Inflammatory macrophage (primary cell): ENCODE results near the gene WDR38.
A peak's percentile ranks its signal among the peaks of the same experiment; 100 is the strongest.

Experiments
- DNase-seq, 2 donors: peaks; one replicate each; pipeline ENCODE4 v3.0.0-alpha.2; 2020 to 2022

Gene WDR38

GRCh38 chr9:124885551-124885950 lies 32.3 kb downstream of the WDR38 start:
- no peak for DNase-seq

GRCh38 chr9:124886461-124886860 lies 33.2 kb downstream of the WDR38 start:
- DNase-seq: no peak

GRCh38 chr9:124886866-124887492 lies 33.7 kb downstream of the WDR38 start:
- no peak for DNase-seq

- no peak for DNase-seq
These were observed 34.6 kb downstream of the WDR38 start for GRCh38 chr9:124887832-124888231.

GRCh38 chr9:124889006-124889405 lies 35.7 kb downstream of the WDR38 start:
- DNase-seq: no peak

- DNase-seq: no peak
These were observed 36.9 kb downstream of the WDR38 start for GRCh38 chr9:124890179-124890578.

- DNase-seq: no peak
These were observed 40.9 kb downstream of the WDR38 start for GRCh38 chr9:124894035-124894740.

- peak; percentile 11 to 16 for DNase-seq
These were observed 41.5 kb downstream of the WDR38 start for GRCh38 chr9:124894741-124895170.

GRCh38 chr9:124897570-124898460 lies 44.6 kb downstream of the WDR38 start:
- DNase-seq: no peak

GRCh38 chr9:124899845-124900244 lies 46.6 kb downstream of the WDR38 start:
- no peak for DNase-seq

- DNase-seq: no peak
These were observed 53.7 kb downstream of the WDR38 start for GRCh38 chr9:124906966-124907365.
